Neural cell (in vitro differentiated cells): Measurements from ENCODE around the gene TESMIN. TPM values are rescaled to one million over a fixed set of nuclear protein-coding genes. Genes with fewer than 3 reads are reported as not detected.

Experiments
- H2AFZ ChIP-seq: fragments of 200-600, 300-800 bp; sonication (generic), shearing (Covaris generic); 2 replicates; pipeline ENCODE4 v1.6.0; 2014; ENCODE audit warnings: low read depth, mild to moderate bottlenecking, antibody characterized with exemption, low read length, moderate library complexity
- H3F3A ChIP-seq: fragments of 200-600 bp; shearing (Covaris generic); 2 replicates; pipeline ENCODE4 v1.6.1; 2016; ENCODE audit warnings: mild to moderate bottlenecking, moderate library complexity, mixed read lengths, antibody characterized with exemption, low read length; ENCODE audit not compliant: insufficient read depth, poor library complexity, severe bottlenecking
- H3K27ac ChIP-seq: fragments of 200-600, 300-800 bp; sonication (generic), shearing (Covaris generic); 2 replicates; pipeline ENCODE4 v1.5.1; 2014; ENCODE audit warnings: mild to moderate bottlenecking, low read length, moderate library complexity
- H3K27me3 ChIP-seq: fragments of 300-800, 200-600 bp; sonication (generic), shearing (Covaris generic); 2 replicates; pipeline ENCODE4 v1.6.0; 2014; ENCODE audit warnings: mild to moderate bottlenecking, low read depth, low read length, moderate library complexity; ENCODE audit not compliant: insufficient read depth
- H3K36me3 ChIP-seq: fragments of 300-800, 200-600 bp; sonication (generic), shearing (Covaris generic); 2 replicates; pipeline ENCODE4 v1.5.1; 2014; ENCODE audit warnings: mild to moderate bottlenecking, antibody characterized with exemption, low read length, moderate library complexity; ENCODE audit not compliant: insufficient read depth
- H3K4me2 ChIP-seq: fragments of 300-800, 200-600 bp; sonication (generic), shearing (Covaris generic); 2 replicates; pipeline ENCODE4 v1.6.0; 2014; ENCODE audit warnings: mild to moderate bottlenecking, low read length
- H3K4me3 ChIP-seq: fragments of 300-800, 200-600 bp; sonication (generic), shearing (Covaris generic); 2 replicates; pipeline ENCODE4 v1.5.1; 2014; ENCODE audit warnings: mild to moderate bottlenecking, low read length, moderate library complexity
- H3K79me2 ChIP-seq: fragments of 200-600 bp; shearing (Covaris generic); replicated peaks from 2 replicates; pipeline ENCODE4 v1.6.0; 2014; ENCODE audit warnings: mild to moderate bottlenecking, low read length, moderate library complexity; ENCODE audit not compliant: insufficient read depth
- H3K9ac ChIP-seq: fragments of 300-800, 200-600 bp; sonication (generic), shearing (Covaris generic); 2 replicates; pipeline ENCODE4 v1.6.1; 2016; ENCODE audit warnings: mild to moderate bottlenecking, low read length, mixed read lengths
- H3K9me2 ChIP-seq: fragments of 200-600 bp; shearing (Covaris generic); 2 replicates; pipeline ENCODE4 v1.6.1; 2016; ENCODE audit warnings: mild to moderate bottlenecking, low read length, mixed read lengths; ENCODE audit not compliant: insufficient read depth
- H3K9me3 ChIP-seq: fragments of 200-600, 300-800 bp; sonication (generic), shearing (Covaris generic); 2 replicates; pipeline ENCODE4 v1.6.1; 2016; ENCODE audit warnings: mild to moderate bottlenecking, mixed run types, low read length, moderate library complexity, mixed read lengths
- H4K20me1 ChIP-seq: fragments of 200-600 bp; shearing (Covaris generic); 2 replicates; pipeline ENCODE4 v1.6.1; 2016; ENCODE audit warnings: mild to moderate bottlenecking, mixed run types; ENCODE audit not compliant: insufficient read depth
- EP300 ChIP-seq: fragments of 450-650 bp; conservative IDR thresholded peaks from 2 replicates; pipeline ENCODE4 v1.6.1; 2014; ENCODE audit warnings: antibody characterized with exemption, mild to moderate bottlenecking, moderate library complexity; ENCODE audit not compliant: poor library complexity, severe bottlenecking
- EZH2 ChIP-seq: fragments of 200-600, 300-800 bp; shearing (Covaris generic), sonication (generic); IDR thresholded peaks from 2 replicates; pipeline ENCODE4 v1.6.1; 2014; ENCODE audit warnings: antibody characterized with exemption, low read length, borderline replicate concordance, mild to moderate bottlenecking; ENCODE audit not compliant: insufficient read depth, poor library complexity, severe bottlenecking
- MXI1 ChIP-seq: fragments of 450-650 bp; conservative IDR thresholded peaks from 2 replicates; pipeline ENCODE4 v1.6.1; 2014; ENCODE audit warnings: antibody characterized with exemption, mild to moderate bottlenecking; ENCODE audit not compliant: poor library complexity, severe bottlenecking
- POLR2AphosphoS5 ChIP-seq: IDR thresholded peaks from 2 replicates; pipeline ENCODE4 v1.6.1; 2012
- RAD21 ChIP-seq: fragments of 450-650 bp; conservative IDR thresholded peaks from 2 replicates; pipeline ENCODE4 v1.6.1; 2014; ENCODE audit warnings: antibody characterized with exemption, mild to moderate bottlenecking, moderate library complexity
- SMC3 ChIP-seq: fragments of 450-650 bp; conservative IDR thresholded peaks from 2 replicates; pipeline ENCODE4 v1.6.1; 2014; ENCODE audit warnings: antibody characterized with exemption, mild to moderate bottlenecking, moderate library complexity; ENCODE audit not compliant: poor library complexity
- TAF1 ChIP-seq: IDR thresholded peaks from 2 replicates; pipeline ENCODE4 v1.6.1; 2012; ENCODE audit warnings: low read depth
- polyA plus RNA-seq: library from polyadenylated mRNA; depleted of rRNA; stranded (reverse); fragments of >200 nt; gene quantifications from 2 replicates; pipeline ENCODE4 v1.2.3, GENCODE V29; 2014
- TF ChIP-seq, protein P1 (sequence below): IDR thresholded peaks from 2 replicates; pipeline ENCODE4 v1.6.1; 2012; ENCODE audit warnings: borderline replicate concordance
- TF ChIP-seq, protein P2 (sequence below): fragments of 450-650 bp; IDR thresholded peaks from 2 replicates; pipeline ENCODE4 v1.5.1; 2014; ENCODE audit warnings: antibody characterized with exemption, mild to moderate bottlenecking, moderate library complexity; ENCODE audit not compliant: poor library complexity, severe bottlenecking

The TESMIN gene
- polyA plus RNA-seq, 1 donor from 2014 or later: not detected

DNA sequence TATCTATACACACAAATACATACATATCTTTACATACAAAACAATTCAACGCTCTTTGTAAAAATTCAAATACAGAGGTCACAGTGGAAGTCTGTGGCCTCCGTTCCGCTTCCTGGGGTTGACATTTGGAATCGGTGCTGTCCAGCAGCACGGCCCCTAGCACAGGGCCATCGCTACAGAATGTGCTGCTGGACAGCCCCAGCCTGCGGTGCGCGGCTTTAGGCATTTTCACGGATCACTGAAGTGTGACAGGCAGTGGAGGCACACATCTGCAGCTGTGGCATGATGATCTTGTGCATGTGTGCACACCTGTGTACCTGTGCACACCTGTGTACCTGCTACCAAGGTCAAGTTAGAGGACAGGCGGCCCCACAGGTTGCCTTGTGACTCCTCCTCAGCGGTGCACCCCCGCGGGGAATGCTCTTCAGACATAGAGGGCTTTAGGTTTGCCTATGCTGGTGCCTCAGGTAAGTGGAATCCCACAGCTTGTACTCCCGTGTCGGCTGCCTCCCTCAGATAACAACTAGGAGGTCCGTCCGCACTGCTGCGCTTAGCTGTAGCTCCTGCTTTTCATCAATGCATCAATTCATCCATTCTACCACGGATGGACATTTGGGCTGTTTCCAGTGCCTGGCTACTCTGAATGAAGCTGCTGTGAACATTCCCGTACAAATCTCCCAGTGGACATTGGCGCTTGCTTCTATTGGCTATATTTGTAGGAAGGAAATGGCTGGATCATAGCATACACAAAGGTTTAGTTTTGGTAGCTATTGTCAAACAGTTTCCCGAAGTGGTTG, 37.1 kb downstream of the TESMIN start:
- Histone ChIP-seq H3K9ac (no peak overlapping the region), H3K4me2 (no peak overlapping the region)

DNA sequence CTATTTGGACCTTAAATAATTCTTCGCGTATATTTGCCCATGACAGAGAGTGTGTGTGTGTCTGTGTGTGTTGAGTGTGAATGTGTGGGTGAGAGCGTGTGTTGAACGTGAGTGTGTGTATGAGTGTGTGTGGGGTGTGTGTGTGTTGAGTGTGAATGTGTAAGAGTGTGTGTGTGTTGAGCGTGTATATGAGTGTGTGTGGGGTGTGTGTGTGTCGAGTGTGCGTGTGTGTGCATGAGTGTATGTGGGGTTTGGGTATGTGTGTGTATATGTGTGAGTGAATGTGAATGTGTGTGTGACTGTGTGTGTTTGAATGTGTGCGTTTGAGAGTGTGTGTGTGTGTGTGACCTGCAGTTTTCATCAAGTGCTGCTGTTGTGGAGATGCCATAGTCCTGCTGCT, 40.2 kb downstream of the TESMIN start:
- Histone ChIP-seq H3K36me3 (no peaks in the 10 kb centered on the region), H2AFZ (no peak overlapping the region), H3K27me3 (no peaks in the 10 kb centered on the region), H3K79me2 (no peaks in the 10 kb centered on the region), H3K9me2 (no peaks in the 10 kb centered on the region), H3K9ac (no peak overlapping the region), H3K9me3 (no peaks in the 10 kb centered on the region), H3K4me2 (no peak overlapping the region), H3K27ac (no peak overlapping the region), H3K4me3 (no peak overlapping the region), H4K20me1 (no peaks in the 10 kb centered on the region), H3F3A (no peaks in the 10 kb centered on the region)
- TF ChIP-seq, protein P1, sequence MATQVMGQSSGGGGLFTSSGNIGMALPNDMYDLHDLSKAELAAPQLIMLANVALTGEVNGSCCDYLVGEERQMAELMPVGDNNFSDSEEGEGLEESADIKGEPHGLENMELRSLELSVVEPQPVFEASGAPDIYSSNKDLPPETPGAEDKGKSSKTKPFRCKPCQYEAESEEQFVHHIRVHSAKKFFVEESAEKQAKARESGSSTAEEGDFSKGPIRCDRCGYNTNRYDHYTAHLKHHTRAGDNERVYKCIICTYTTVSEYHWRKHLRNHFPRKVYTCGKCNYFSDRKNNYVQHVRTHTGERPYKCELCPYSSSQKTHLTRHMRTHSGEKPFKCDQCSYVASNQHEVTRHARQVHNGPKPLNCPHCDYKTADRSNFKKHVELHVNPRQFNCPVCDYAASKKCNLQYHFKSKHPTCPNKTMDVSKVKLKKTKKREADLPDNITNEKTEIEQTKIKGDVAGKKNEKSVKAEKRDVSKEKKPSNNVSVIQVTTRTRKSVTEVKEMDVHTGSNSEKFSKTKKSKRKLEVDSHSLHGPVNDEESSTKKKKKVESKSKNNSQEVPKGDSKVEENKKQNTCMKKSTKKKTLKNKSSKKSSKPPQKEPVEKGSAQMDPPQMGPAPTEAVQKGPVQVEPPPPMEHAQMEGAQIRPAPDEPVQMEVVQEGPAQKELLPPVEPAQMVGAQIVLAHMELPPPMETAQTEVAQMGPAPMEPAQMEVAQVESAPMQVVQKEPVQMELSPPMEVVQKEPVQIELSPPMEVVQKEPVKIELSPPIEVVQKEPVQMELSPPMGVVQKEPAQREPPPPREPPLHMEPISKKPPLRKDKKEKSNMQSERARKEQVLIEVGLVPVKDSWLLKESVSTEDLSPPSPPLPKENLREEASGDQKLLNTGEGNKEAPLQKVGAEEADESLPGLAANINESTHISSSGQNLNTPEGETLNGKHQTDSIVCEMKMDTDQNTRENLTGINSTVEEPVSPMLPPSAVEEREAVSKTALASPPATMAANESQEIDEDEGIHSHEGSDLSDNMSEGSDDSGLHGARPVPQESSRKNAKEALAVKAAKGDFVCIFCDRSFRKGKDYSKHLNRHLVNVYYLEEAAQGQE: no peak
- TF ChIP-seq, protein P2, sequence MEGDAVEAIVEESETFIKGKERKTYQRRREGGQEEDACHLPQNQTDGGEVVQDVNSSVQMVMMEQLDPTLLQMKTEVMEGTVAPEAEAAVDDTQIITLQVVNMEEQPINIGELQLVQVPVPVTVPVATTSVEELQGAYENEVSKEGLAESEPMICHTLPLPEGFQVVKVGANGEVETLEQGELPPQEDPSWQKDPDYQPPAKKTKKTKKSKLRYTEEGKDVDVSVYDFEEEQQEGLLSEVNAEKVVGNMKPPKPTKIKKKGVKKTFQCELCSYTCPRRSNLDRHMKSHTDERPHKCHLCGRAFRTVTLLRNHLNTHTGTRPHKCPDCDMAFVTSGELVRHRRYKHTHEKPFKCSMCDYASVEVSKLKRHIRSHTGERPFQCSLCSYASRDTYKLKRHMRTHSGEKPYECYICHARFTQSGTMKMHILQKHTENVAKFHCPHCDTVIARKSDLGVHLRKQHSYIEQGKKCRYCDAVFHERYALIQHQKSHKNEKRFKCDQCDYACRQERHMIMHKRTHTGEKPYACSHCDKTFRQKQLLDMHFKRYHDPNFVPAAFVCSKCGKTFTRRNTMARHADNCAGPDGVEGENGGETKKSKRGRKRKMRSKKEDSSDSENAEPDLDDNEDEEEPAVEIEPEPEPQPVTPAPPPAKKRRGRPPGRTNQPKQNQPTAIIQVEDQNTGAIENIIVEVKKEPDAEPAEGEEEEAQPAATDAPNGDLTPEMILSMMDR: no peak
- TF ChIP-seq EP300: no peak
- no peak for TF ChIP-seq RAD21
- no peak for TF ChIP-seq POLR2AphosphoS5
- no peak for TF ChIP-seq MXI1
- no peak for TF ChIP-seq TAF1
- no peak for TF ChIP-seq SMC3
- TF ChIP-seq EZH2: no peak

More for the DNA sequence above, 37.1 kb downstream of the TESMIN start:
- no peaks in the 10 kb centered on the region for H3K36me3 ChIP-seq
- H3K9me2 ChIP-seq: no peaks in the 10 kb centered on the region
- no peak overlapping the region for H3K4me3 ChIP-seq
- H3K27ac ChIP-seq: no peak overlapping the region
- H3F3A ChIP-seq: no peaks in the 10 kb centered on the region
- H3K27me3 ChIP-seq: no peaks in the 10 kb centered on the region
- TF ChIP-seq RAD21 (no peak), TAF1 (no peak)
- no peaks in the 10 kb centered on the region for H3K79me2 ChIP-seq
- no peak overlapping the region for H2AFZ ChIP-seq
- H3K9me3 ChIP-seq: no peaks in the 10 kb centered on the region
- H4K20me1 ChIP-seq: no peaks in the 10 kb centered on the region
